GM21515 (cell line): Measurements from ENCODE around the gene CEP131.

Experiments used
- ATAC-seq: cut with Tn5 transposase; IDR thresholded peaks from one replicate; pipeline ENCODE4 v1.9.1; 2021; ENCODE audit not compliant: unreplicated experiment

The CEP131 gene

GRCh38 chr17:81203136-81203535 is 19.6 kb downstream of the CEP131 start:
- ATAC-seq, result no peak

- no peak for ATAC-seq
Observed at GRCh38 chr17:81202318-81202717, 20.4 kb downstream of the CEP131 start.

- no peak for ATAC-seq
Observed at GRCh38 chr17:81200695-81201580, 21.8 kb downstream of the CEP131 start.

GRCh38 chr17:81200201-81200600 is 22.6 kb downstream of the CEP131 start:
- ATAC-seq, result no peak

- no peak for ATAC-seq
Observed at GRCh38 chr17:81199482-81199830, 23.3 kb downstream of the CEP131 start.

- no peak for ATAC-seq
Observed at GRCh38 chr17:81198826-81199481, 23.8 kb downstream of the CEP131 start.

- no peak for ATAC-seq
Observed at GRCh38 chr17:81197831-81198490, 24.8 kb downstream of the CEP131 start.

GRCh38 chr17:81197409-81197795 is 25.4 kb downstream of the CEP131 start:
- ATAC-seq, result no peak

GRCh38 chr17:81196505-81197408 is 26.0 kb downstream of the CEP131 start:
- ATAC-seq, result no peak

GRCh38 chr17:81195941-81196495 is 26.7 kb downstream of the CEP131 start:
- no peak for ATAC-seq

GRCh38 chr17:81194941-81195901 is 27.5 kb downstream of the CEP131 start:
- no peak for ATAC-seq

GRCh38 chr17:81194225-81194760 is 28.5 kb downstream of the CEP131 start:
- ATAC-seq, result no peak

- no peak for ATAC-seq
Observed at GRCh38 chr17:81193470-81194224, 29.1 kb downstream of the CEP131 start.

- no peak for ATAC-seq
Observed at GRCh38 chr17:81193051-81193410, 29.7 kb downstream of the CEP131 start.

- ATAC-seq, result no peak
Observed at GRCh38 chr17:81192386-81193050, 30.2 kb downstream of the CEP131 start.

GRCh38 chr17:81191646-81192045 is 31.1 kb downstream of the CEP131 start:
- ATAC-seq, result no peak

- no peak for ATAC-seq
Observed at GRCh38 chr17:81191116-81191515, 31.6 kb downstream of the CEP131 start.

- no peak for ATAC-seq
Observed at GRCh38 chr17:81190591-81190990, 32.2 kb downstream of the CEP131 start.
